ENCODE data around the gene CALY.
"Not testable (repeated sequence)": the region's sequence is repeated elsewhere in the genome, so short reads cannot be mapped to it uniquely, and the experiment has no call there.

The CALY gene

GRCh38 chr10:133327651-133328357, 8.9 kb downstream of the CALY start:
- no peak for DNase-seq

- DNase-seq = no peak
Measured at GRCh38 chr10:133326745-133327650, 9.7 kb downstream of the CALY start.

- DNase-seq = no peak
Measured at GRCh38 chr10:133326223-133326551, 10.5 kb downstream of the CALY start.

DNA sequence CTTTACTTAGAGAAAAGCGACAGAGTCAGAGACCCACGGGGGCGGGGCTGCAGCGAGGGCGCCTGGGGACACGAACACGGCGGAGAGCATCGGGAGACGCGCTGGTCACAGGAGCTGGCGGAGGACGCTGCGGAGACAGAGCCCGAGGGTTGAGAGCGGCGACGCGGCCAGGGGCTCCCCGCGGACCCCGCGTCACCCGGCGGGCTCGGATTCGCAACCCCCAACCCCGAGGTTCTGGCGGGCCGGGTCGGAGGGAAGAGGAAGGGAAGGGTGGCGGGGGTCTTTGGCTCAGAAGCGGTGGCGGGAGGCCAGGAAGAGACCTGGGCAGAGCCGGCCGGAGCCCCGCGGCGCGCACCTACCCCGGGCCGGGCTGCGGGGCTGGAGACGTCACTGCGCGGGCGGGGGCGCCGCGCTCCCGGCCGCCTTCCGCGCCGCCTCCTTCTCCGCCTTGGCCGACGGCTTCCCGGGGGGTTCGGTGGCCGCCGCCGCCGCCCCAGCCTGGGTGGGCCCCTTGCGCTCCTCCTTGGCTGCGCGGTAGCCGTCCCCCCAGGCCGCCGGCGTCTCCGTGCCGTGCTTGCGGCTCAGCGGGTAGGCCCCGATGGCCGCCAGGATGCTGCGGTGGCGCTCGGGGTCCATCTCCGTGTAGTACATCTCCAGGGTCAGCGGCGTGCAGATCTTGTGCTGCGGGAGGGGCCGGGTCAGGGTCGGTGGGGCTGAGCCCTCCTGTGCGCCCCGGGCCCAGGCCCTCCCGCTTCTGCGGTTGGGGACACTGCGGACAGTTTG, 11.1 kb downstream of the CALY start:
- DNase-seq = no peak

GRCh38 chr10:133324857-133325260, 11.8 kb downstream of the CALY start:
- DNase-seq = no peak

DNA sequence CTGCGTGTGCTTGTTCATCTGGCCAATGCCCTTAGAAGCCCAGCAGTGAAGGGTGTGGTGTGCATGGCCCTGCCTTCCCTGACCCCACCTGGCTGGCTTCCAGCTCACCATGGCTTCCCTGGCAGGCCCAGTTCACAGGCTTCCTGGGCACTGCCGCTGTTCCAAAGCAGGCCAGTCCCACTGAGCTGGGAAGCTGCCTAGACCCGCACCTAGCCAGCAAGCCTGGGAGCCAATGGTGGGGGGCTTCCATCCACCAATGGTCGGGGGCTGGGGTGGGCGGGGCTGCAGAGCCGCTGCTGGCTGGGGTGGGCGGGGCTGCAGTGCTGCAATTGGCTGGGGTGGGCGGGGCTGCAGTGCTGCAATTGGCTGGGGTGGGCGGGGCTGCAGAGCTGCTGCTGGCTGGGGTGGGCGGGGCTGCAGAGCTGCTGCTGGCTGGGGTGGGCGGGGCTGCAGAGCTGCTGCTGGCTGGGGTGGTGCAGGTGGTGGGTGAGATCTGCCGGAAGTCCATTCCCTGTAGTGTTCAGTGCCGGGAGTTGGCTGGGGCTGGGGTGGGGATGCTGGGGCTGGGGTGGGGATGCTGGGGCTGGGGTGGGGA, 12.4 kb downstream of the CALY start:
- peak; percentile 53 for DNase-seq

- not testable (repeated sequence) for DNase-seq
Measured at GRCh38 chr10:133322064-133322709, 14.5 kb downstream of the CALY start.

DNA sequence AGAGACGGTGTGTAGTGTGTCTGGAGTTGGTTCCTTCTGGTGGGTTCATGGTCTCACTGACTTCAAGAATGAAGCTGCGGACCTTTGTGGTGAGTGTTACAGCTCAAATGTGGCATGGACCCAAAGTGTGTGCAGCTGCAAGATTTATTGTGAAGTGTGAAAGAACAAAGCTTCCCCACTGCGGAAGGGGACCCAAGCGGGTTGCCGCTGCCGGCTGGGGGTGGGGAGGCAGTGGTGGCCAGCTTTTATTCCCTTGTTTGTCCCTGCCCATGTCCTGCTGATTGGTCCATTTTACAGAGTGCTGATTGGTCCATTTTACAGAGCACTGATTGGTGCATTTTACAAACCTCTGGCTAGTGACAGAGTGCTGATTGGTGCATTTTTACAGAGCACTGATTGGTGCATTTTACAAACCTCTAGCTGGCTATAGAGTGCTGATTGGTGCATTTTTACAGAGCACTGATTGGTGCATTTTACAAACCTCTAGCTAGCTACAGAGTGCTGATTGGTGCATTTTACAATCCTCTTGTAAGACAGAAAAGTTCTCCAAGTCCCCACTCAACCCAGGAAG, 15.8 kb downstream of the CALY start:
- not testable (repeated sequence) for DNase-seq

GRCh38 chr10:133318494-133319127, 18.1 kb downstream of the CALY start:
- peak; percentile 56 for DNase-seq

DNA sequence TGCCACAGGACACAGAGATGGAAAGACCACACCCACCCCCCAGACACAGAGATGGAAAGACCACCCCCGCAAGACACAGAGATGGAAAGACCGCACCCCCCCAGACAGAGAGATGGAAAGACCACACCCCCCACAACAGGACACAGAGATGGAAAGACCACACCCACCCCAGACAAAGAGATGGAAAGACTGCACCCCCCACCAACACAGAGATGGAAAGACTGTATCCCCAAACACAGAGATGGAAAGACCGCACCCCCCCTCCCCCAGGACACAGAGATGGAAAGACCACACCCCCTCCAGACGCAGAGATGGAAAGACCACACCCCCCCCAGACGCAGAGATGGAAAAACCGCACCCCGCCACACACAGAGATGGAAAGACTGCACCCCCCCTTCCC, 20.0 kb downstream of the CALY start:
- no peak for DNase-seq

GRCh38 chr10:133316266-133316665, 20.4 kb downstream of the CALY start:
- no peak for DNase-seq

DNA sequence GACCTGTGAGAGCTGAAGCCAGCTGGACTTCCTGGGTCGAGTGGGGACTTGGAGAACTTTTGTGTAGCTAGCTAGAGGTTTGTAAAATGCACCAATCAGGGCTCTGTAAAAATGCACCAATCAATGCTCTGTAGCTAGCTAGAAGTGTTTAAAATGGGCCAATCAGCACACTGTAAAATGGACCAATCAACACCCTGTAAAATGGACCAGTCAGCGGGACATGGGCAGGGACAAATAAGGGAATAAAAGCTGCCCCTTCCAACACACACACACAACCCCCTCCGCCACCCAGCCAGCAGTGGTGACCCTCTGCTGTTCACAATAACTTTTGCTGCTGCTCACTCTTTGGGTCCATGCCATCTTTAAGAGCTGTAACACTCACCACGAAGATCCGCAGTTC, 20.8 kb downstream of the CALY start:
- no peak for DNase-seq

- DNase-seq = no peak
Measured at GRCh38 chr10:133314911-133315310, 21.8 kb downstream of the CALY start.

GRCh38 chr10:133313192-133313591, 23.5 kb downstream of the CALY start:
- DNase-seq = no peak

DNA sequence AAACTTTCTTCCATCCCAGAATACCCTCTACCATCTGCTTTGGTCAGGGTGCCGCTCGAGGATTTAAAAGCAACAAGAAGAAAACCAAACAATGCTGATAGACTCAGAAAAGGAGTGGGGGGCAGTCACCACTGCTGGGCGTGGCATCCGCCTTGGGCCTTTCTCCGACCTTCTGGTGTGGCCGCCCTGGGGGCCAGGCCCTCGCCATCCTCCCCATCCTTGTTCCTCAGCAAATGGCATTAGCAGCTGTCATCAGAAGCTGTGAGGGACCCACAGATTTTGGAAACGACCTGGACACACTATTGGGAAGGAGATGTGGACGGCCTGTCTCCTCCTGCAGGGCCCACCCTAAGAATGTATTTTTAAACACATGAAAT, 23.9 kb downstream of the CALY start:
- no peak for DNase-seq

DNA sequence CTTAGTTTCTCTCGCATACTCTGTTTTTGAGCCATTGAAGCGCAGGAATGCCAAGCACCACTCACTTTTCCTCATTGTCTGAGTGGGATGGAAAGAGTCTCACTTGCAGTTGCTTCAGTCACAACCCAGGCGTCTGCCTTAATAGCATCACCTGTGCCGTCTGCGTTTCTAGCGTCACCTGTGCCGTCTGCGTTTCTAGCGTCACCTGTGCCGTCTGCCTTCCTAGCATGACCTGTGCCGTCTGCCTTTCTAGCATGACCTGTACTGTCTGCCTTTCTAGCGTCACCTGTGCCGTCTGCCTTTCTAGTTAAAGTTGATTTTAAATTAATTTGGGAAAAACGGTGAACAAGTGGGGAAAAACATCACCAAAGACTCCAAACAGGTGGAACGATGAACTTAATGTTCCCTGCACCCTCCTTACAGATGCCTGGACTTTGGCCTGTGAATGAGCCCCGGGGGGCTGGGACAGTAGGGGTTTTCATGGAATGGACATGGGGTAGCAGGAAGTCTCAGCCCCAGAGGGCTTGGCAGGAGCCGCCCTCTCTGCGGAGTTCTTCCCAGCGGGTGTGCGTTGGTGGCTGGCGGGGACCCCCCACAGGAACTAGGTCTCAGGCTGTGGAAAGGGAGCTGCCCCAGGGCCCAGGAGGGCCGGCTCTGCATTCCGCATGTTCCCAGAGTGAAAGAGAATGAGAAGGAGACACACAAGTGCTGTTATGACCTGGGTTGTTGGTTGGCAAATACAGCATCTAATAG, 24.5 kb downstream of the CALY start:
- DNase-seq = no peak

DNA sequence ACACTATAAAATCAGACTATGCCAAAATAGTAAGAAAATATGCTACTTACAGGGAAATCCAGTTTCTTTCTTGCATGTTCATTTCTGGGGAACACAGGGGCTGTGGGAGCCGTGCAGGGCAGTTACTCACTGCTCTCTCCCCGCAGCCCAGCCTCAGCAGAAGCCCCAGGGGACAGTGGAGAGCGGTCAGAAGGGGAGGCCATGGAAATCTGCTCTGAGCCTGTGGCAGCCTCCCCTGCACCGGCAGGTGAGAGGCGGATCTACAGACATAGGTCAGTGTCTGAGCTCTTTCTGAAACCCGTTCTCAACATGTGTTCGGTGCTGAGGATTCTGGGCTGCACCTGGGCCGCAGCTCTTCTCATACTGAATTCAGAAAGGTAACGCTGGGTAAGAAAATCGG, 25.1 kb downstream of the CALY start:
- DNase-seq = no peak

- DNase-seq = no peak
Measured at GRCh38 chr10:133310789-133311188, 25.9 kb downstream of the CALY start.

- no peak for DNase-seq
Measured at GRCh38 chr10:133310399-133310755, 26.3 kb downstream of the CALY start.

DNA sequence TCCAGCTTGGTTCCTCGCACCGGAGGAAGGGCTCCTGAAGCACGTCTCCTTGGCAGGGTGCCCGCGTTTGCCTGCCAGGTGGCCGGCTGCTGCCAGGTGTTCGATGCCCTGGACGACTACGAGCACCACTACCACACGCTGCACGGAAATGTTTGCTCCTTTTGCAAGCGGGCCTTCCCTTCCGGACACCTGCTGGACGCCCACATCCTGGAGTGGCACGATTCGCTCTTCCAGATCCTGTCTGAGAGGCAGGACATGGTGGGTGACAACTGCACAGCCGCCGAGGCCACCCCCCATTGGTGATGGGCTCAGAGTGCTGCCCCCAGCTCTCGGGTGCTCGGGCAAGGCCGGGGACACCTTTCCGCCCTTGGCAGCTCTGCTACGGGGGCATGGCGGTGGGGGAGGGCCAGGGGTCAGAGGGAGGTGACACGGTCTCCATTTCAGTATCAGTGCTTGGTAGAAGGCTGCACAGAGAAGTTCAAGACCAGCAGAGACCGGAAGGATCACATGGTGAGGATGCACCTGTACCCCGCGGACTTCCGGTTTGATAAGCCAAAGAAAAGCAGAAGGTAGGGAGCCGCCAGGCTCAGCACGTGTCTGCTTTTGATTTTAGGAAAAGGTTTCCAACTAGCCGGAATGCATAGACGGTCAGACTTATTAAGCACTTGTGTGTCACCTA, 26.8 kb downstream of the CALY start:
- DNase-seq = no peak

Measured in central memory CD4-positive, alpha-beta T cell (primary cell).